GM21786 (cell line): ENCODE data around the gene BRWD1.
"Not testable (repeated sequence)": the region's sequence is repeated elsewhere in the genome, so short reads cannot be mapped to it uniquely, and the experiment has no call there.

ENCODE experiments used
- ATAC-seq: cut with Tn5 transposase; IDR thresholded peaks from one replicate; pipeline ENCODE4 v1.9.1; 2021; ENCODE audit not compliant: unreplicated experiment

Gene BRWD1

GRCh38 chr21:39176271-39176709 is 137.1 kb downstream of the BRWD1 start:
- no peak for ATAC-seq

- ATAC-seq, result no peak
Measured at GRCh38 chr21:39175665-39176064, 137.8 kb downstream of the BRWD1 start.

- no peak for ATAC-seq
Measured at GRCh38 chr21:39175154-39175553, 138.3 kb downstream of the BRWD1 start.

- ATAC-seq, result no peak
Measured at GRCh38 chr21:39173716-39174680, 139.4 kb downstream of the BRWD1 start.

- ATAC-seq, result no peak
Measured at GRCh38 chr21:39169906-39170305, 143.5 kb downstream of the BRWD1 start.

- ATAC-seq, result no peak
Measured at GRCh38 chr21:39168800-39169199, 144.6 kb downstream of the BRWD1 start.

GRCh38 chr21:39164523-39164922 is 148.9 kb downstream of the BRWD1 start:
- ATAC-seq, result no peak

GRCh38 chr21:39161064-39161463 is 152.4 kb downstream of the BRWD1 start:
- no peak for ATAC-seq

- ATAC-seq, result no peak
Measured at GRCh38 chr21:39159342-39160063, 153.9 kb downstream of the BRWD1 start.

GRCh38 chr21:39157241-39157640 is 156.2 kb downstream of the BRWD1 start:
- not testable (repeated sequence) for ATAC-seq

- ATAC-seq, result no peak
Measured at GRCh38 chr21:39156024-39156423, 157.4 kb downstream of the BRWD1 start.

GRCh38 chr21:39155578-39155977 is 157.9 kb downstream of the BRWD1 start:
- ATAC-seq, result no peak

GRCh38 chr21:39153842-39154241 is 159.6 kb downstream of the BRWD1 start:
- no peak for ATAC-seq

GRCh38 chr21:39153373-39153772 is 160.1 kb downstream of the BRWD1 start:
- ATAC-seq, result no peak

- no peak for ATAC-seq
Measured at GRCh38 chr21:39152271-39152670, 161.2 kb downstream of the BRWD1 start.

GRCh38 chr21:39150877-39151276 is 162.6 kb downstream of the BRWD1 start:
- no peak for ATAC-seq

- no peak for ATAC-seq
Measured at GRCh38 chr21:39150316-39150715, 163.1 kb downstream of the BRWD1 start.

GRCh38 chr21:39149882-39150281 is 163.6 kb downstream of the BRWD1 start:
- no peak for ATAC-seq

- ATAC-seq, result no peak
Measured at GRCh38 chr21:39148975-39149374, 164.5 kb downstream of the BRWD1 start.

GRCh38 chr21:39144191-39144590 is 169.2 kb downstream of the BRWD1 start:
- ATAC-seq, result no peak

- ATAC-seq, result no peak
Measured at GRCh38 chr21:39142972-39143371, 170.5 kb downstream of the BRWD1 start.

- no peak for ATAC-seq
Measured at GRCh38 chr21:39141502-39141901, 171.9 kb downstream of the BRWD1 start.
